HG02938 (cell line): ENCODE results near the gene CAPN8.
A peak's percentile ranks its signal among the peaks of the same experiment; 100 is the strongest.

Experiments used
- ATAC-seq: cut with Tn5 transposase; IDR thresholded peaks from one replicate; pipeline ENCODE4 v1.9.1; 2021; ENCODE audit warnings: mild to moderate bottlenecking, moderate library complexity; ENCODE audit not compliant: unreplicated experiment

CAPN8 gene

GRCh38 chr1:223665592-223666312 lies at the start of gene CAPN8:
Gene CAPN8 (minus strand): TSS chr1:223665701. CDS start chr1:223665646, 55 bp downstream.
- ATAC-seq, result no peak

- no peak for ATAC-seq
These were observed 49.5 kb upstream of the CAPN8 start for GRCh38 chr1:223714849-223715603.

GRCh38 chr1:223714421-223714724 lies 48.9 kb upstream of the CAPN8 start:
- ATAC-seq, result no peak

DNA sequence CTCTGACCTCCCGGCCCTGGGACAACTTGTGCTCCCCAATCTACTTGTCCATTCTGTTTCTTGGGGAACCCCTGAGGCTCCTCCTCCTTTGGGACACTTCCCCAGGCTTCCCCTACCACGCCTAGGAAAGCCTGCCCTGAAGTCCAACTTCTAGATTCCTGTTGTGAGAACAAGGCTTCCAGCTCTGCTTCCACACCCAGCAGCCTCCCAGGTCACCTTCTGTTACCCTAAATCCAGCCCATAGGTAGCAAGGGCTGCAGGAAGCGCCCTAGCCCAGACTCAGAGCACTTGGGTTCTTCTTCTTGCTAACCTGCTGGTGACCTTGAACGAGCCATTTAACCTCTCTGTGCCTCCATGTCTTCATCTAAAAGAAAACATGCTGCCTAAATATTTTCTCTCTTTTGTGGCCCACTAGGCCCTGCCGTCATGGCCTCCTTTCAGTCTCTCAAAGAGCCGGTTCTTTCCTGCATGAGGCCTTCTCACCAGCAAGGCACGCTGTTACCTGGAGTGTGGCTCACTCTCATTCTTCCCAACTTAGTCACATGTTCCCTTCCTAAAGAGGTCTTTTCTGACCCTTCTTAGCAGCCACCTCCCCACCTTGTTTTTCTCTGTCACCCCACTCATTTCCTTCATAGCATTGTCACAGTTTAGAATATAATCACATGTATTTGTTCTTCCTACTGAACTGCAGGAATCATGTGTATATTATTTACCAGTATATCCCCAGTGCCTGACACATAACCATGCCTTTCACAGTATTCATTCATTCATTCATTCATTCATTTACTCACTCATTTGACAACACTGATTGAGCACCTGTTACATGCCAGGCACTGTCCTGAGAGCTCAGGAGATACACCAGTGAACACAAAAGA lies 48.3 kb upstream of the CAPN8 start:
- ATAC-seq, result no peak

- peak; percentile 30 for ATAC-seq
These were observed 47.5 kb upstream of the CAPN8 start for GRCh38 chr1:223712850-223713474.

DNA sequence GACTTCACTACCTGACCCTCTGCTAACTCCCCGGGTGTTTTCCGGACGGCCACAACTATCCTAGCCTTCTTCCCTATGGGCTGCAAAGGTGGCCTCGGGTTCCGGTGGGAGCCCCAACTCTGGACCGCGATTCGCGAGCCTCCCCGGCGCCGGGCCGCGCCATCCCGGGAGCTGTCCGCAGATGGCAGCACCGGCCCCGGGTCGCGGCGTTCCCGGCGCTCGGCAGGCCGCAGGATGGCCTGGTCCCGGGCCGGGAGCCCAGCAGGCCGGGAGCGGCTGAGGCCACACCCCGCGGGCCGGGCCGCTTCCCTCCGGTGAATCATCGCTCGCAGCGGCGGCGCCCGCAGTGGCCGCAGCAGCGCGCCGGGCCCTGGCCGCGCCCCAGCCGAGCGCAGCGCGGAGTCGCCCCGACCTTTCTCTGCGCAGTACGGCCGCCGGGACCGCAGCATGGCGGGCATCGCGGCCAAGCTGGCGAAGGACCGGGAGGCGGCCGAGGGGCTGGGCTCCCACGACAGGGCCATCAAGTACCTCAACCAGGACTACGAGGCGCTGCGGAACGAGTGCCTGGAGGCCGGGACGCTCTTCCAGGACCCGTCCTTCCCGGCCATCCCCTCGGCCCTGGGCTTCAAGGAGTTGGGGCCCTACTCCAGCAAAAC lies 46.8 kb upstream of the CAPN8 start, which contains the start of gene CAPN2:
Gene CAPN2, plus strand, starts transcription at position 346 of the 656 bp plus-strand sequence. Its CDS starts 102 bp downstream, at position 448.
- peak; percentile 44 for ATAC-seq

GRCh38 chr1:223711747-223712193 lies 46.3 kb upstream of the CAPN8 start:
- no peak for ATAC-seq

DNA sequence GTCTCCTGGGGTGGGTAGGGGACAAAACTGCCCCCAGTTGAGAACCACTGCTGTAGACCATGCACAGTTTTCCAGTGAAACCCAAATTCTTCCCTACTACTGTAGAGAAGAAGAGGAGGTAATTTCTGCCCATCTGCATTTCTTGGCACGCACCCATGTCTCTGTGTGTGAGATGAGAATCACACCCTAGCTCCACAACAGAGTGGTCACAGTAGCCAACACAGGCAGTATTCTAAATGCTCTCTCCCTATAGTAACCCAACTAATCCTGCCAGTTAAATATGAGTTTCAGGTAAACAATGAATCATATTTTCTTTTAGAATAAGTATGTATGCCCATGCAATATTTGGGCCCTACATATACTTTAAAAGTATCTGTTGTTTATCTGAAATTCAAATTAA lies 45.7 kb upstream of the CAPN8 start:
- no peak for ATAC-seq

DNA sequence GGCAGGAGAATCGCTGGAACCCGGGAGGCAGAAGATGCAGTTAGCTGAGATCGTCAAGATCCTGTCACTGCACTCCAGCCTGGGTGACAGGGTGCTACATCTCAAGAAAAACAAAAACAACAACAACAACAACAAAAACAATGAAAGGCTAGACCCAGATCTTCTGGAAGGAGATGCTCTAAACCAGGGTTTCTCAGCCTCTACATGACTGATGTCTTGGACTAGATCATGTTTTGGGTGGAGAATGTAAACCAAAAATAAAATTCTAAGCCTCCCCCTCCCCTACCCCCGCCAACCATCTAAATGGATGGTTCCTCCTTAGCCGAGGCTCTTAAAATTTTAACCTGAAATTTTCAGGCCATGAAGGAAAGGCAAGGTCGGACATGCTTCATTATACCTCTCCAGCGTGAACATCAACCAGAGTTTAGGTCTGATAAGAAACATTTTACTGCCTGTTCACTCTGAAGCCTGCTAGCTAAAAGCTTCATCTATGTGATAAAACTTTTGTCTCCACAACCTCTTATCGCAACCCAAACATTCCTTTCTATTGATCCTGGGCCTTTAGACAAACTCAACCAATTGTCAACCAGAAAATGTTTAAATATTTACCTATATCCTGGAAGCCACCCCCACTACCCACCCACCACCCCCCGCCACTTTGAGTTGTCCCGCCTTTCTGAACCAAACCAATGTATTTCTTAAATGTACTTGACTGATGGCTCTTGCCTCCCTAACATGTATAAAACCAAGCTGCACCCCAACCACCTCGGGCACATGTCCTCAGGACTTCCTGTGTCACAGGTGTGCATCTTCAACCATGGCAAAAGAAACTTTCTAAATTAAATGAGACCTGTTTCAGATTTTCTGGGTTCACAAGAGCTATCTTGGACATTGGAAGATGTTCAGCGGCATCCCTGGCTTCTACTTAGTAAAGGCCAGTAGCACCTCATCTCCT lies 45.0 kb upstream of the CAPN8 start:
- no peak for ATAC-seq

DNA sequence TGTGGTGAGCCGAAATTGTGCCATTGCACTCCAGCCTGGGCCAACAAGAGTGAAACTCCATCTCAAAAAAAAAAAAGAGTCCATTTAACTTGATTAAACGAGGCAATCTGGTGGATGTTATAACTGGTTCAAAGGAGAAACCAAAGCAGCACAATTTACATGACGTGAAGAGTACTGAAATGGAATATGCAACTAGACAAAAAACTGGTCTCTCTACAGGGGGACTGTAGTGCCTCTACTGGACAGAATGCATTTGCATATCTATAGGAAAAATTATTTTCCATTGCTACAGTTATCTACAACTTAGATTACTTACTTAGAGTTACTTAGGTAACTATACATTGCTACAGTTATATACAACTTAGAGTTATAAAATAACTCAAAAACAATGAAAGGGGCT lies 44.1 kb upstream of the CAPN8 start:
- ATAC-seq, result no peak

GRCh38 chr1:223708651-223709268 lies 43.3 kb upstream of the CAPN8 start:
- ATAC-seq, result no peak

- no peak for ATAC-seq
These were observed 42.5 kb upstream of the CAPN8 start for GRCh38 chr1:223708001-223708359.

DNA sequence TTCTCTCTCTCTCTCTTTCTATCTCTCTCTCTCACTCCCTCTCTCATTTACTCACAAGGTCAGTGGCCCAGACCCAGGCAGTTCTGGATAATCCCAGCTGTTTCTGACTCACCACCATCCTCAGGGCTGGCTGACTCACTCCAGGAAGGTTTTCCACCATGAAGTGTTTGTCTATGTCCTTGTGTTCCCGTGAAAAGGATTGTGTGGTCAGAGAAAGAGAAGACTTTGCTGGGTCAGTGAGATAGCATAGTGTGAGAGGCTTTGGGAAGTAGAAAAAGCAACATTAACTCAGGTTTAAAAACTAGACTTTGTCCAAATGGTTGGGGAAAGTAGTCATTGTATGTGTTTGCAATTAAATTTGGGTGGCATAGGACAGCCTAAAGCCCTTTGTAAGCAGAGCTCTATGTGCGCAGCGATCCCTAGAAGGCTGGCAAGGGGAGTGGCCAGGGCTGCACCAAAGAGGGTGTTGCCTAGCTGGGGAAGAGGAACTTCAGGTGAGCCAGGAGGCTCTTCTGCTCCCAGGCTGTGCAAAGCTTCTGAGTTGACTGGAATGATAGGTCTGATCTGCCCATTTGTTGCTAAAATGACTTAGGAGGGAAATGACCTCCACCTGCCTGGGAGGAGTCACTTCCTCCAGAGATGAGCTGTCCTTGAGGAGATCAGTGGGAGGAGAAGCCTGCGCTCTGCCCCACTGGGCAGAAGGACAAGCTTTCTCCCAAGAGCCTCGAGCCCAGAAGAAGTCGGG lies 41.9 kb upstream of the CAPN8 start:
- ATAC-seq, result no peak

GRCh38 chr1:223706077-223706973 lies 40.8 kb upstream of the CAPN8 start:
- ATAC-seq, result no peak

- ATAC-seq, result no peak
These were observed 39.7 kb upstream of the CAPN8 start for GRCh38 chr1:223704921-223705878.

- no peak for ATAC-seq
These were observed 38.1 kb upstream of the CAPN8 start for GRCh38 chr1:223703668-223704013.
